Measurements from ENCODE around the gene TOB2. TPM values are rescaled to one million over a fixed set of nuclear protein-coding genes. Genes with fewer than 3 reads are reported as not detected.

TOB2 gene
- total and polyA plus RNA-seq, 2 donors from 2014 or later = 20.8 to 54.3 TPM

DNA sequence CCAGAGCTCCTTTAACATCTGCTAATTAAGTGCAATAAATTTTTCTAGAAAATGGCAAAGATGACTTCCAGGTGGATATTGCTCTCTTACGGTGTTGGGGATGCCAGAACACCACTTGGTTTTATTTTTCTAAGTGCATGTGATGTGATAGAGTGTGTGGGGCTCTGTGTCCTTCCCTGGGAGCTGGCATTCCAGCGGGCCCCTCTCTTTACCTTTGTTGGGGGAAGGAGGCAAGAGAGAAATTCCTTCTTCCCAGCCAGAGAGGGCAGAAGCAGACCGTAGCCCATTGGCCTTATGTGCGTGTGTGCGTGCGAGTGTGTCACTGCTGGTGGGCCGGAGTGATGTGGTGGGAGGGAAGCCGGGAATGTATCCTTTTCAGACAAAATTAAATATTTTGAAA, 47.7 kb downstream of the TOB2 start:
- H3K4me3 ChIP-seq (ENCODE audit: low read length in 3 of 3) = no peak overlapping the region
- TF ChIP-seq, protein P1, sequence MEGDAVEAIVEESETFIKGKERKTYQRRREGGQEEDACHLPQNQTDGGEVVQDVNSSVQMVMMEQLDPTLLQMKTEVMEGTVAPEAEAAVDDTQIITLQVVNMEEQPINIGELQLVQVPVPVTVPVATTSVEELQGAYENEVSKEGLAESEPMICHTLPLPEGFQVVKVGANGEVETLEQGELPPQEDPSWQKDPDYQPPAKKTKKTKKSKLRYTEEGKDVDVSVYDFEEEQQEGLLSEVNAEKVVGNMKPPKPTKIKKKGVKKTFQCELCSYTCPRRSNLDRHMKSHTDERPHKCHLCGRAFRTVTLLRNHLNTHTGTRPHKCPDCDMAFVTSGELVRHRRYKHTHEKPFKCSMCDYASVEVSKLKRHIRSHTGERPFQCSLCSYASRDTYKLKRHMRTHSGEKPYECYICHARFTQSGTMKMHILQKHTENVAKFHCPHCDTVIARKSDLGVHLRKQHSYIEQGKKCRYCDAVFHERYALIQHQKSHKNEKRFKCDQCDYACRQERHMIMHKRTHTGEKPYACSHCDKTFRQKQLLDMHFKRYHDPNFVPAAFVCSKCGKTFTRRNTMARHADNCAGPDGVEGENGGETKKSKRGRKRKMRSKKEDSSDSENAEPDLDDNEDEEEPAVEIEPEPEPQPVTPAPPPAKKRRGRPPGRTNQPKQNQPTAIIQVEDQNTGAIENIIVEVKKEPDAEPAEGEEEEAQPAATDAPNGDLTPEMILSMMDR (IDR thresholded peaks at IDR 0.05; ENCODE audit: borderline replicate concordance, extremely low read depth, insufficient read depth) = no peak
- H3K4me1 ChIP-seq (ENCODE audit: control insufficient read depth in 2 of 3, insufficient read depth in 2 of 3, low read depth in 1 of 3, low read length in 3 of 3) = peaks cover 0 to 14% (median 7%) of the 10 kb centered on the region in 3 donors
- no peak overlapping the region for H3K27ac ChIP-seq (ENCODE audit: low read depth in 2 of 2, low read length in 2 of 2)
- H3K9ac ChIP-seq (ENCODE audit: low read length in 3 of 3) = no peak overlapping the region
- DNase-seq (peak in 1 of 5 donors; percentile 13), FAIRE-seq (no peak)
- no peaks in the 10 kb centered on the region for H3K9me3 ChIP-seq (ENCODE audit: control insufficient read depth in 2 of 3, insufficient read depth in 1 of 3, low read length in 3 of 3)
- intact Hi-C loops (cut with DNase I) = no loop called here
- peaks cover 4 to 44% (median 36%) of the 10 kb centered on the region in 3 donors for H3K36me3 ChIP-seq (ENCODE audit: control insufficient read depth in 2 of 3, insufficient read depth in 3 of 3, low read length in 3 of 3)
- H3K27me3 ChIP-seq (ENCODE audit: control insufficient read depth, insufficient read depth, low read length) = no peaks in the 10 kb centered on the region

GRCh38 chr22:41397143-41397811, 49.3 kb downstream of the TOB2 start:
- no peak for DNase-seq
- Histone ChIP-seq H3K9me3 (ENCODE audit: control insufficient read depth in 2 of 3, insufficient read depth in 1 of 3, low read length in 3 of 3) (no peaks in the 10 kb centered on the region), H3K4me1 (ENCODE audit: control insufficient read depth in 2 of 3, insufficient read depth in 2 of 3, low read depth in 1 of 3, low read length in 3 of 3) (peaks cover 0 to 11% (median 7%) of the 10 kb centered on the region in 3 donors), H3K27me3 (ENCODE audit: control insufficient read depth, insufficient read depth, low read length) (no peaks in the 10 kb centered on the region), H3K27ac (ENCODE audit: low read depth in 2 of 2, low read length in 2 of 2) (no peak overlapping the region), H3K36me3 (ENCODE audit: control insufficient read depth in 2 of 3, insufficient read depth in 3 of 3, low read length in 3 of 3) (peaks cover 4 to 46% (median 36%) of the 10 kb centered on the region in 3 donors), H3K9ac (ENCODE audit: low read length in 3 of 3) (no peak overlapping the region), H3K4me3 (ENCODE audit: low read length in 3 of 3) (no peak overlapping the region)
- TF ChIP-seq, protein P1 (IDR thresholded peaks at IDR 0.05; ENCODE audit: borderline replicate concordance, extremely low read depth, insufficient read depth) = no peak
- no peak for FAIRE-seq
- intact Hi-C loops (cut with DNase I) = no loop called here

GRCh38 chr22:41395531-41396240, 50.9 kb downstream of the TOB2 start:
- TF ChIP-seq, protein P1 (IDR thresholded peaks at IDR 0.05; ENCODE audit: borderline replicate concordance, extremely low read depth, insufficient read depth) = no peak
- peaks cover 4 to 50% (median 42%) of the 10 kb centered on the region in 3 donors for H3K36me3 ChIP-seq (ENCODE audit: control insufficient read depth in 2 of 3, insufficient read depth in 3 of 3, low read length in 3 of 3)
- intact Hi-C loops (cut with DNase I) = no loop called here

More at GRCh38 chr22:41395531-41396240, 50.9 kb downstream of the TOB2 start:
- no peak overlapping the region for H3K4me3 ChIP-seq (ENCODE audit: low read length in 3 of 3)
- no peak for DNase-seq
- no peak for FAIRE-seq
- peaks cover 0 to 3% (median 0%) of the 10 kb centered on the region in 3 donors for H3K4me1 ChIP-seq (ENCODE audit: control insufficient read depth in 2 of 3, insufficient read depth in 2 of 3, low read depth in 1 of 3, low read length in 3 of 3)
- H3K9ac ChIP-seq (ENCODE audit: low read length in 3 of 3) = no peak overlapping the region
- H3K9me3 ChIP-seq (ENCODE audit: control insufficient read depth in 2 of 3, insufficient read depth in 1 of 3, low read length in 3 of 3) = no peaks in the 10 kb centered on the region
- no peak overlapping the region for H3K27ac ChIP-seq (ENCODE audit: low read depth in 2 of 2, low read length in 2 of 2)
- no peaks in the 10 kb centered on the region for H3K27me3 ChIP-seq (ENCODE audit: control insufficient read depth, insufficient read depth, low read length)

Measured in kidney (tissue), 14 donors.